ENCODE results near the gene PRR35. TPM values are rescaled to one million over a fixed set of nuclear protein-coding genes. Genes with fewer than 3 reads are reported as not detected.

Gene PRR35
- total RNA-seq, 6 experiments from 2014 or later, result not detected

- H3K27me3 Mint-ChIP-seq (ENCODE audit: insufficient read depth), result peaks cover 2% of the 10 kb centered on the region
These were observed 43.9 kb upstream of the PRR35 start for GRCh38 chr16:516301-516700.

GRCh38 chr16:518858-519257 lies 41.3 kb upstream of the PRR35 start:
- TF ChIP-seq CTCF (IDR thresholded peaks at IDR 0.05), result no peak
- Mint-ChIP-seq H3K4me1 (ENCODE audit: low read depth) (no peaks in the 10 kb centered on the region), H3K27me3 (ENCODE audit: insufficient read depth) (peaks cover 2% of the 10 kb centered on the region), H3K4me3 (no peak overlapping the region), H3K36me3 (ENCODE audit: low read depth) (no peaks in the 10 kb centered on the region; the same call in 1 of the 2 replicates), H3K27ac (no peak overlapping the region), H3K9me3 (no peaks in the 10 kb centered on the region)
- no peak for DNase-seq

More at GRCh38 chr16:516301-516700, 43.9 kb upstream of the PRR35 start:
- no peaks in the 10 kb centered on the region; the same call in 1 of the 2 replicates for H3K36me3 Mint-ChIP-seq (ENCODE audit: low read depth)
- no peak overlapping the region for H3K4me3 Mint-ChIP-seq
- TF ChIP-seq CTCF (IDR thresholded peaks at IDR 0.05), result no peak
- H3K9me3 Mint-ChIP-seq, result no peaks in the 10 kb centered on the region
- no peak for DNase-seq
- H3K4me1 Mint-ChIP-seq (ENCODE audit: low read depth), result no peaks in the 10 kb centered on the region
- H3K27ac Mint-ChIP-seq, result no peak overlapping the region

- Mint-ChIP-seq H3K4me3 (no peak overlapping the region), H3K9me3 (no peaks in the 10 kb centered on the region), H3K36me3 (ENCODE audit: low read depth) (no peaks in the 10 kb centered on the region; the same call in 1 of the 2 replicates), H3K27me3 (ENCODE audit: insufficient read depth) (peaks cover 2% of the 10 kb centered on the region), H3K4me1 (ENCODE audit: low read depth) (no peaks in the 10 kb centered on the region), H3K27ac (no peak overlapping the region)
- TF ChIP-seq CTCF (IDR thresholded peaks at IDR 0.05), result no peak
- no peak for DNase-seq
These were observed 40.8 kb upstream of the PRR35 start for GRCh38 chr16:519425-519824.

- peaks cover 2% of the 10 kb centered on the region for H3K27me3 Mint-ChIP-seq (ENCODE audit: insufficient read depth)
- TF ChIP-seq CTCF (IDR thresholded peaks at IDR 0.05), result no peak
- no peak overlapping the region for H3K4me3 Mint-ChIP-seq
- no peak overlapping the region for H3K27ac Mint-ChIP-seq
- no peak for DNase-seq
- peaks cover 1% of the 10 kb centered on the region for H3K4me1 Mint-ChIP-seq (ENCODE audit: low read depth)
- H3K9me3 Mint-ChIP-seq, result no peaks in the 10 kb centered on the region
- H3K36me3 Mint-ChIP-seq (ENCODE audit: low read depth), result no peaks in the 10 kb centered on the region; the same call in 1 of the 2 replicates
These were observed 40.1 kb upstream of the PRR35 start for GRCh38 chr16:519841-520687.

GRCh38 chr16:520847-521246 lies 39.3 kb upstream of the PRR35 start:
- no peak for TF ChIP-seq CTCF (IDR thresholded peaks at IDR 0.05)
- no peaks in the 10 kb centered on the region for H3K9me3 Mint-ChIP-seq
- peaks cover 5% of the 10 kb centered on the region for H3K36me3 Mint-ChIP-seq (ENCODE audit: low read depth)
- no peak overlapping the region for H3K27ac Mint-ChIP-seq
- H3K4me3 Mint-ChIP-seq, result no peak overlapping the region
- peaks cover 9% of the 10 kb centered on the region for H3K4me1 Mint-ChIP-seq (ENCODE audit: low read depth)
- peaks cover 8% of the 10 kb centered on the region for H3K27me3 Mint-ChIP-seq (ENCODE audit: insufficient read depth)
- DNase-seq, result no peak
